ENCODE measurements around the gene RCBTB1.

The RCBTB1 gene

DNA sequence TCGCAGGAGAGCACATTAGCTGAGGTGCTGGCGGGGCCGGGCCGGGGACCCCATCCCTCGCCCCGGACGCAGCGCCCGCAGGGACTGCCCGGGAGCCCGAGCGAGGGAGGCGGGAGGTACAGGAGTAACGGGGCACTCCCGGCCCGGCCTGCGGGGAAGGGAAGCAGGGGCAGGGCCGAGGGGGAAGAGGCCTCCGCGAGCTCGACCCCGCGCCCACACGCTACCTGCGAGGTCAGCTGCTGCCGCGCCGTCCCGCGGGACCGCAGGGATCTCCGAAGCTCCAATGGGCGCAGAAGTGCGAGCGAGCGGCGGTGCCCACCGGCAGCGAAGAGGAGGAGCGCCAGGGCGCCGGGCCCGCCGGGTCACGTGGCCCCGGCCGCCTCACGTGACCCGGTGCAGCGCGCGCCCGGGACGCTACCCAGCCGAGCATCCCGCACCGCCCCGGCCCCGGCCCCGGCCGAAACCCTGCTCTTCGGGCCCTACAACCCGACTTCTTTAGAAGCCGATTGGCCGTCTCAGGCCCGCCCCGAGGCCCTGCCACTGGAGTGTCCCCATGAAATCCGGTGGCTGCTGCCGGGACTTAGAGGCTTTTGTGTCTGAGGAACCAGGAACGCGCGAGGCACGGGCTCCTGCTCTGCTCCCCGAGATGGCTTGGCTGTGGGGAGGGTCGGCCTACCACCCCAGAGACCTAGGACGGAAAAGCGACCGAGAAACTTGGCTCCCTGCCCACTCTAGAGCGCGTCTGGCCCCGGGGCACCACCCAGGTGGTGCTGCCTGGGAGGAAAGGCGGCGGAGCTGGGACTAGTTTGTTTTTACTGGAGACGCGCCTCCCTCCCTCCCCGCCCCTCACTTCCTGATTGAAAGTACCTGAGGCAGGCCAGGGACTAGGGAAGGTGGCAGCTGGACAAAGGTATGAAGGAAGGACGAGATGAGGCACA is at the start of gene RCBTB1:
RCBTB1 (minus strand) TSS at position 339 of the 938 bp plus-strand sequence. CDS start 18,279 bp downstream, outside the sequence.
- peak within 1 kb of the TSS; percentile 60 for H3K27ac ChIP-seq
- peaks cover 14 to 16% of the 10 kb centered on the region in 2 experiments for H3K4me1 ChIP-seq (ENCODE audit: control insufficient read depth in 1 of 2, insufficient read depth in 1 of 2, low read depth in 1 of 2, low read length in 1 of 2)
- peaks cover 5% of the 10 kb centered on the region for H3K27me3 ChIP-seq
- H3K9me3 ChIP-seq: no peaks in the 10 kb centered on the region
- peak within 1 kb of the TSS; percentile 73 to 87 for H3K4me3 ChIP-seq (ENCODE audit: low read depth in 1 of 2, low read length in 1 of 2)
- no peaks in the 10 kb centered on the region for H3K36me3 ChIP-seq
- no peak for TF ChIP-seq CTCF (IDR thresholded peaks at IDR 0.05)

- no peak for TF ChIP-seq CTCF (IDR thresholded peaks at IDR 0.05)
- H3K4me3 ChIP-seq (ENCODE audit: low read depth in 1 of 2, low read length in 1 of 2): no peak overlapping the region
- no peaks in the 10 kb centered on the region for H3K27me3 ChIP-seq
- H3K4me1 ChIP-seq (ENCODE audit: control insufficient read depth in 1 of 2, insufficient read depth in 1 of 2, low read depth in 1 of 2, low read length in 1 of 2): peaks cover 82 to 85% of the 10 kb centered on the region in 2 experiments
- peaks cover 42% of the 10 kb centered on the region for H3K36me3 ChIP-seq
- peak overlapping the region; percentile 50 for H3K27ac ChIP-seq
- H3K9me3 ChIP-seq: no peaks in the 10 kb centered on the region
Observed at GRCh38 chr13:49633710-49634109, 48.4 kb upstream of the RCBTB1 start.

- H3K9me3 ChIP-seq: no peaks in the 10 kb centered on the region
Observed at GRCh38 chr13:49632156-49632555, 46.8 kb upstream of the RCBTB1 start.

DNA sequence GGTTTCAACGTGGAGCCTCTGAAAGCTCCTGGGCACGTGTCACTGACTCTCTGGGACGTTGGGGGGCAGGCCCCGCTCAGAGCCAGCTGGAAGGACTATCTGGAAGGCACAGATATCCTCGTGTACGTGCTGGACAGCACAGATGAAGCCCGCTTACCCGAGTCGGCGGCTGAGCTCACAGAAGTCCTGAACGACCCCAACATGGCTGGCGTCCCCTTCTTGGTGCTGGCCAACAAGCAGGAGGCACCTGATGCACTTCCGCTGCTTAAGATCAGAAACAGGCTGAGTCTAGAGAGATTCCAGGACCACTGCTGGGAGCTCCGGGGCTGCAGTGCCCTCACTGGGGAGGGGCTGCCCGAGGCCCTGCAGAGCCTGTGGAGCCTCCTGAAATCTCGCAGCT is 45.2 kb upstream of the RCBTB1 start:
- Histone ChIP-seq H3K4me1 (ENCODE audit: control insufficient read depth in 1 of 2, insufficient read depth in 1 of 2, low read depth in 1 of 2, low read length in 1 of 2) (peaks cover 69 to 71% of the 10 kb centered on the region in 2 experiments), H3K9me3 (no peaks in the 10 kb centered on the region), H3K36me3 (peaks cover 26% of the 10 kb centered on the region), H3K4me3 (ENCODE audit: low read depth in 1 of 2, low read length in 1 of 2) (peak overlapping the region; percentile 84 to 86), H3K27ac (peak overlapping the region; percentile 89), H3K27me3 (no peaks in the 10 kb centered on the region)
- no peak for TF ChIP-seq CTCF (IDR thresholded peaks at IDR 0.05)

More at GRCh38 chr13:49632156-49632555, 46.8 kb upstream of the RCBTB1 start:
- H3K36me3 ChIP-seq: peaks cover 39% of the 10 kb centered on the region
- no peaks in the 10 kb centered on the region for H3K27me3 ChIP-seq
- peak overlapping the region; percentile 50 for H3K27ac ChIP-seq
- H3K4me1 ChIP-seq (ENCODE audit: control insufficient read depth in 1 of 2, insufficient read depth in 1 of 2, low read depth in 1 of 2, low read length in 1 of 2): peaks cover 80 to 81% of the 10 kb centered on the region in 2 experiments
- H3K4me3 ChIP-seq (ENCODE audit: low read depth in 1 of 2, low read length in 1 of 2): no peak overlapping the region
- no peak for TF ChIP-seq CTCF (IDR thresholded peaks at IDR 0.05)

DNA sequence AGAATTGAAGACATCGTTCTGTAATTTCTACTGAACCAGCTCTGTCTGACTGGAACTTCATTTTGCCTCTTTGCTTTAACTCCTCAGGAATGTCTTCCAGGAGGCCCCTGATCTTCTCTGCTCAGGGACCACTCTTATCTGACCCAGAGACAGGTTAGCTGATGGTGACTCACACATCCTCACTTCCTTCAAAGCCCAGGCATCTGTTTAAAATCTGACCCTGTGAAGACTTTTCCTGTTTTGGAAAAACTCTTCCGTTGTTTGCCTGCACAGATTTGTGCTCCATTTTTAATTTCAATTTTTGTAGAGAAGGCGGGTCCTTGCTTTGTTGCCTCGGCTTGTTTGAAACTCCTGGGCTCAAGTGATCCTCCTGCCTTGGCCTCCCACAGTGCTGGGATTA is 44.6 kb upstream of the RCBTB1 start:
- Histone ChIP-seq H3K4me3 (ENCODE audit: low read depth in 1 of 2, low read length in 1 of 2) (peak overlapping the region; percentile 84 to 86), H3K9me3 (no peaks in the 10 kb centered on the region), H3K4me1 (ENCODE audit: control insufficient read depth in 1 of 2, insufficient read depth in 1 of 2, low read depth in 1 of 2, low read length in 1 of 2) (peaks cover 62 to 65% of the 10 kb centered on the region in 2 experiments), H3K27me3 (no peaks in the 10 kb centered on the region), H3K27ac (peak overlapping the region; percentile 89), H3K36me3 (peaks cover 26% of the 10 kb centered on the region)
- no peak for TF ChIP-seq CTCF (IDR thresholded peaks at IDR 0.05)
